Measurements from ENCODE around the gene CNN2. TPM values are rescaled to one million over a fixed set of nuclear protein-coding genes. Genes with fewer than 3 reads are reported as not detected.

Gene CNN2
- total RNA-seq, 2 donors from 2014 or later = 30.7 to 42.5 TPM

- Histone ChIP-seq H3K27ac (peak overlapping the region in 2 of 4 donors; percentile 42 to 51), H3K9me3 (no peaks in the 10 kb centered on the region), H3K4me1 (peaks cover 24% of the 10 kb centered on the region), H3K4me3 (no peak overlapping the region), H3K27me3 (peaks cover 0 to 3% of the 10 kb centered on the region in 2 donors), H3K36me3 (replicated peaks in 1 of 2; ENCODE audit: insufficient read depth in 1 of 2, low read depth in 2 of 2) (no peaks in the 10 kb centered on the region)
- intact Hi-C loops (cut with DNase I) = no loop called here
- ATAC-seq = no peak
- WGBS, 2 donors = 85 to 100% methylated on average over 3 to 4 of the region's 4 CpGs
- no peak for DNase-seq
- TF ChIP-seq POLR2A (IDR thresholded peaks at IDR 0.05) = no peak
These were observed 49.6 kb downstream of the CNN2 start for GRCh38 chr19:1076046-1076386.

GRCh38 chr19:1076951-1077350 lies 50.5 kb downstream of the CNN2 start:
- Histone ChIP-seq H3K4me3 (no peak overlapping the region), H3K36me3 (replicated peaks in 1 of 2; ENCODE audit: insufficient read depth in 1 of 2, low read depth in 2 of 2) (no peaks in the 10 kb centered on the region), H3K27ac (no peak overlapping the region), H3K27me3 (no peaks in the 10 kb centered on the region), H3K4me1 (peaks cover 24% of the 10 kb centered on the region), H3K9me3 (no peaks in the 10 kb centered on the region)
- TF ChIP-seq POLR2A (IDR thresholded peaks at IDR 0.05) (no peak), CTCF (IDR thresholded peaks at IDR 0.05) (no peak)
- 48 to 56% methylated on average over 15 to 16 of the region's 16 CpGs for WGBS, 2 donors
- DNase-seq = peak in 3 of 4 donors; percentile 53 to 76 (median 57)
- ATAC-seq = no peak
- intact Hi-C loops (cut with DNase I) = no loop called here

GRCh38 chr19:1079566-1080111 lies 53.2 kb downstream of the CNN2 start:
- no peak overlapping the region for H3K27ac ChIP-seq
- ATAC-seq = no peak
- H3K4me1 ChIP-seq = peaks cover 44% of the 10 kb centered on the region
- H3K4me3 ChIP-seq = no peak overlapping the region
- no peaks in the 10 kb centered on the region for H3K9me3 ChIP-seq
- no peaks in the 10 kb centered on the region for H3K27me3 ChIP-seq
- H3K36me3 ChIP-seq (replicated peaks in 1 of 2; ENCODE audit: insufficient read depth in 1 of 2, low read depth in 2 of 2) = no peaks in the 10 kb centered on the region
- intact Hi-C loops (cut with DNase I) = no loop called here
- TF ChIP-seq CTCF (IDR thresholded peaks at IDR 0.05) = no peak
- no peak for TF ChIP-seq POLR2A (IDR thresholded peaks at IDR 0.05)
- 78 to 91% methylated on average over 9 to 44 of the region's 45 CpGs for WGBS, 2 donors
- no peak for DNase-seq

GRCh38 chr19:1080360-1081161 lies 54.2 kb downstream of the CNN2 start:
- 92 to 96% methylated on average over 13 to 48 of the region's 50 CpGs for WGBS, 2 donors
- H3K4me3 ChIP-seq = no peak overlapping the region
- peaks cover 37% of the 10 kb centered on the region for H3K4me1 ChIP-seq
- H3K36me3 ChIP-seq (replicated peaks in 1 of 2; ENCODE audit: insufficient read depth in 1 of 2, low read depth in 2 of 2) = no peaks in the 10 kb centered on the region
- ATAC-seq (no peak), DNase-seq (no peak)
- no peaks in the 10 kb centered on the region for H3K27me3 ChIP-seq
- H3K27ac ChIP-seq = no peak overlapping the region
- H3K9me3 ChIP-seq = no peaks in the 10 kb centered on the region
- intact Hi-C loops (cut with DNase I) = no loop called here
- no peak for TF ChIP-seq POLR2A (IDR thresholded peaks at IDR 0.05)
- no peak for TF ChIP-seq CTCF (IDR thresholded peaks at IDR 0.05)

GRCh38 chr19:1081301-1082164 lies 55.1 kb downstream of the CNN2 start:
- no peak for ATAC-seq
- 56 to 68% methylated on average over 21 to 58 of the region's 58 CpGs for WGBS, 2 donors
- intact Hi-C loops (cut with DNase I) = no loop called here

More at GRCh38 chr19:1081301-1082164, 55.1 kb downstream of the CNN2 start:
- H3K27me3 ChIP-seq = no peaks in the 10 kb centered on the region
- TF ChIP-seq CTCF (IDR thresholded peaks at IDR 0.05) = no peak
- TF ChIP-seq POLR2A (IDR thresholded peaks at IDR 0.05) = no peak
- peak overlapping the region in 1 of 4 donors; percentile 25 for H3K27ac ChIP-seq
- peak in 1 of 4 donors; percentile 42 for DNase-seq
- H3K9me3 ChIP-seq = no peaks in the 10 kb centered on the region
- H3K4me3 ChIP-seq = no peak overlapping the region
- H3K4me1 ChIP-seq = peaks cover 33% of the 10 kb centered on the region
- H3K36me3 ChIP-seq (replicated peaks in 1 of 2; ENCODE audit: insufficient read depth in 1 of 2, low read depth in 2 of 2) = no peaks in the 10 kb centered on the region

Data from body of pancreas (tissue), 4 donors.